K562 (cell line): ENCODE data around the gene OTUD5. TPM values are rescaled to one million over a fixed set of nuclear protein-coding genes. Genes with fewer than 3 reads are reported as not detected.

Experiments used
- AFF4 ChIP-seq: sonication (generic); formaldehyde crosslinking; IDR thresholded peaks from 2 replicates; pipeline ENCODE4 v1.8.0; 2023; ENCODE audit warnings: mild to moderate bottlenecking, missing genetic modification reagents
- BHLHE40 ChIP-seq: IDR thresholded peaks from 2 replicates; pipeline ENCODE4 v1.6.1; 2011; ENCODE audit warnings: low read length, improper control_type of control experiment
- E2F8 ChIP-seq: fragments of 450-650 bp; IDR thresholded peaks from 2 replicates; pipeline ENCODE4 v1.7.1; 2018; ENCODE audit warnings: mild to moderate bottlenecking, low read depth; ENCODE audit not compliant: partially characterized antibody
- KLF6 ChIP-seq: fragments of 250-450 bp; sonication (Bioruptor Pico); IDR thresholded peaks from 2 replicates; pipeline ENCODE4 v1.4.0; 2020; ENCODE audit warnings: mild to moderate bottlenecking, moderate library complexity, borderline replicate concordance
- MAZ ChIP-seq, 2 experiments: fragments of 450-650 bp in 1 of 2; sonication (generic) in 1 of 2; formaldehyde crosslinking; IDR thresholded peaks in 1 of 2; conservative IDR thresholded peaks in 1 of 2; 2 replicates each; pipeline versions ENCODE4 v1.4.0 to v1.5.0; 2020; ENCODE audit warnings: mild to moderate bottlenecking in 1 of 2, missing genetic modification reagents in 1 of 2
- NFATC3 ChIP-seq: fragments of 450-650 bp; IDR thresholded peaks from 2 replicates; pipeline ENCODE4 v1.6.1; 2017; ENCODE audit warnings: mild to moderate bottlenecking
- RAD51 ChIP-seq: fragments of 450-650 bp; IDR thresholded peaks from 2 replicates; pipeline ENCODE4 v1.7.1; 2016; ENCODE audit warnings: low read depth, mild to moderate bottlenecking, borderline replicate concordance
- SMARCA5 ChIP-seq: fragments of 450-650 bp; IDR thresholded peaks from 2 replicates; pipeline ENCODE4 v1.6.1; 2016
- SREBF2 ChIP-seq: sonication (generic); formaldehyde crosslinking; IDR thresholded peaks from 2 replicates; pipeline ENCODE4 v1.4.0; 2020; ENCODE audit warnings: mild to moderate bottlenecking, missing genetic modification reagents
- SRSF9 ChIP-seq: fragments of 200-400 bp; formaldehyde crosslinking; IDR thresholded peaks from 2 replicates; pipeline ENCODE4 v1.6.1; 2017; ENCODE audit warnings: low read depth, low read length, borderline replicate concordance
- TAF1 ChIP-seq: IDR thresholded peaks from 2 replicates; pipeline ENCODE4 v1.6.1; 2011; ENCODE audit warnings: mild to moderate bottlenecking, low read length, moderate library complexity; ENCODE audit not compliant: insufficient read depth, control insufficient read depth, severe bottlenecking; ENCODE audit errors: extremely low read depth
- TAL1 ChIP-seq: fragments of 450-650 bp; IDR thresholded peaks from 2 replicates; pipeline ENCODE4 v1.6.1; 2016; ENCODE audit warnings: mild to moderate bottlenecking
- TCF15 ChIP-seq: fragments of 250-450 bp; sonication (Bioruptor Pico); IDR thresholded peaks from 2 replicates; pipeline ENCODE4 v1.8.0; 2022; ENCODE audit warnings: moderate library complexity, mild to moderate bottlenecking, inconsistent platforms
- TEAD2 ChIP-seq: fragments of 450-650 bp; IDR thresholded peaks from 2 replicates; pipeline ENCODE4 v1.6.1; 2016; ENCODE audit warnings: missing genetic modification characterization, control low read depth, missing compliant biosample characterization
- TFAP4 ChIP-seq: sonication (generic); formaldehyde crosslinking; IDR thresholded peaks from 2 replicates; pipeline ENCODE4 v1.8.0; 2022; ENCODE audit warnings: missing genetic modification reagents, mild to moderate bottlenecking, moderate library complexity, borderline replicate concordance
- ZBTB2 ChIP-seq: fragments of 450-650 bp; IDR thresholded peaks from 2 replicates; pipeline ENCODE4 v1.6.1; 2016; ENCODE audit warnings: antibody characterized with exemption
- ZNF124 ChIP-seq: sonication (generic); formaldehyde crosslinking; IDR thresholded peaks from 2 replicates; pipeline ENCODE4 v1.8.1; 2022; ENCODE audit warnings: missing genetic modification reagents
- ZNF239 ChIP-seq: fragments of 250-450 bp; sonication (Bioruptor Pico); IDR thresholded peaks from 2 replicates; pipeline ENCODE4 v1.4.0; 2020; ENCODE audit warnings: mild to moderate bottlenecking
- ZNF41 ChIP-seq: fragments of 250-450 bp; sonication (Bioruptor Pico); conservative IDR thresholded peaks from 2 replicates; pipeline ENCODE4 v1.4.0; 2020; ENCODE audit warnings: mild to moderate bottlenecking
- ZNF696 ChIP-seq: fragments of 250-450 bp; sonication (Bioruptor Pico); conservative IDR thresholded peaks from 2 replicates; pipeline ENCODE4 v1.4.0; 2020; ENCODE audit warnings: mild to moderate bottlenecking, moderate library complexity
- polyA plus RNA-seq, 8 experiments: library from polyadenylated mRNA; depleted of rRNA in 4 of 8; stranded (reverse) in 5 of 8; unstranded in 3 of 8; fragments of >200 nt; fragmentation: Nextera tagmentation in 2 of 8; fragmentation: Illumina TruSeq in 1 of 8; extraction: Ambion mirVana in 2 of 8; extraction: Trizol in 1 of 8; gene quantifications; 2 replicates each; pipeline versions ENCODE4 v1.2.1 to v1.2.3, GENCODE V29; 2011 to 2014; ENCODE audit warnings: inconsistent platforms in 1 of 8, missing spikeins in 1 of 8
- total RNA-seq, 7 experiments: library from RNA; depleted of rRNA in 6 of 7; stranded (reverse); fragments of >200 nt in 6 of 7; fragmentation: Illumina TruSeq in 2 of 7; extraction: Trizol in 2 of 7; gene quantifications; 2 replicates each; pipeline versions ENCODE4 v1.2.1 to v1.2.3, GENCODE V29; 2011 to 2021; ENCODE audit warnings: low replicate concordance in 1 of 7

OTUD5 gene
- total and polyA plus RNA-seq, 9 of the 15 experiments (the other 6 are each of a cell fraction or from before 2014, with no cell fraction given) = 3.6 to 102 (median 59.0) TPM

- TF ChIP-seq ZBTB2 (0 out of 2 replicates have a peak, but pooled peaks have one; percentile 39), AFF4 (CRISPR knock-in tag) (no peak), SREBF2 (CRISPR knock-in tag) (no peak), ZNF239 (CRISPR knock-in tag) (peak; percentile 35), RAD51 (peak; percentile 21; the same call in 1 of the 2 replicates), TEAD2 (tag) (no peak), TAL1 (peak; percentile 85), TFAP4 (CRISPR knock-in tag) (peak; percentile 64; the same call in 1 of the 2 replicates), SMARCA5 (no peak), ZNF696 (CRISPR knock-in tag) (no peak), ZNF124 (no peak), TAF1 (peak; percentile 31), MAZ (CRISPR knock-in tag; conservative IDR thresholded peaks at IDR 0.05 in 1 of 2, IDR thresholded peaks at IDR 0.05 in 1 of 2) (peak; percentile 59; a peak in 3 of 4 replicates), E2F8 (no peak), SRSF9 (no peak), ZNF41 (CRISPR knock-in tag) (no peak), TCF15 (CRISPR knock-in tag) (no peak), NFATC3 (no peak), BHLHE40 (no peak), KLF6 (CRISPR knock-in tag) (peak; percentile 76; the same call in 1 of the 2 replicates)
Observed at GRCh38 chrX:48940404-48940955, 16.9 kb downstream of the OTUD5 start (continued).
